PC-3 (cell line): ENCODE data around the gene HSF4. TPM values are rescaled to one million over a fixed set of nuclear protein-coding genes. Genes with fewer than 3 reads are reported as not detected.

ENCODE experiments used
- ATAC-seq: fragments of 200-7000 bp; cut with Tn5 transposase; 2 replicates; pipeline ENCODE4 v1.9.1; 2020; ENCODE audit warnings: mild to moderate bottlenecking, moderate library complexity
- BruUV-seq: library from RNA; stranded (reverse); fragments of 400-500 nt; replicated peaks from 2 replicates; lab custom pipeline; 2021; lab: Mats Ljungman, UMichigan
- CTCF ChIA-PET: fragments of 300-600 bp; sonication (Branson Sonifier 250); formaldehyde crosslinking; loops from one replicate; lab custom pipeline; 2022; ENCODE audit warnings: antibody characterized with exemption; lab: Charles Lee
- POLR2A ChIA-PET: fragments of 300-600 bp; sonication (Branson Sonifier 250); formaldehyde crosslinking; loops from one replicate; lab custom pipeline; 2022; ENCODE audit warnings: antibody characterized with exemption; ENCODE audit not compliant: unreplicated experiment; lab: Charles Lee
- DNase-seq: peaks from one replicate; pipeline ENCODE4 v3.0.0-alpha.2; 2015
- H2AFZ ChIP-seq: fragments of 300-600 bp; sonication (generic); 2 replicates; pipeline ENCODE4 v1.6.0; 2016; ENCODE audit warnings: antibody characterized with exemption, low read length
- H3F3A ChIP-seq: fragments of 300-600 bp; sonication (generic); one replicate; pipeline ENCODE4 v1.6.0; 2017; ENCODE audit warnings: antibody characterized with exemption, low read length, control low read depth, mild to moderate bottlenecking; ENCODE audit not compliant: unreplicated experiment
- H3K27ac ChIP-seq: fragments of 300-600 bp; sonication (generic); 2 replicates; pipeline ENCODE4 v1.5.1; 2016; ENCODE audit warnings: mild to moderate bottlenecking, low read length
- H3K27me3 ChIP-seq: fragments of 300-600 bp; sonication (generic); 2 replicates; pipeline ENCODE4 v1.6.1; 2016; ENCODE audit warnings: low read length, mixed read lengths
- H3K36me3 ChIP-seq: fragments of 300-600 bp; sonication (generic); 2 replicates; pipeline ENCODE4 v1.6.1; 2016; ENCODE audit warnings: low read depth, mixed run types, low read length, mixed read lengths
- H3K4me1 ChIP-seq: fragments of 300-600 bp; sonication (generic); 2 replicates; pipeline ENCODE4 v1.5.1; 2016; ENCODE audit warnings: low read length; ENCODE audit not compliant: insufficient read depth
- H3K4me2 ChIP-seq: fragments of 300-600 bp; sonication (generic); 2 replicates; pipeline ENCODE4 v1.6.0; 2016; ENCODE audit warnings: low read length
- H3K4me3 ChIP-seq: fragments of 300-600 bp; sonication (generic); 2 replicates; pipeline ENCODE4 v1.5.1; 2016; ENCODE audit warnings: mild to moderate bottlenecking, low read length, mixed read lengths
- H3K79me2 ChIP-seq: fragments of 300-600 bp; sonication (generic); 2 replicates; pipeline ENCODE4 v1.6.1; 2017; ENCODE audit warnings: low read length, mixed read lengths
- H3K9ac ChIP-seq: fragments of 300-600 bp; sonication (generic); 2 replicates; pipeline ENCODE4 v1.6.0; 2016; ENCODE audit warnings: mild to moderate bottlenecking, low read length
- H3K9me2 ChIP-seq: fragments of 300-600 bp; sonication (generic); replicated peaks from 2 replicates; pipeline ENCODE4 v1.6.1; 2016; ENCODE audit warnings: mixed run types, low read length, mixed read lengths
- H3K9me3 ChIP-seq: fragments of 300-600 bp; sonication (generic); 2 replicates; pipeline ENCODE4 v1.6.1; 2016; ENCODE audit warnings: low read length, mixed read lengths
- H4K20me1 ChIP-seq: fragments of 300-600 bp; sonication (generic); 2 replicates; pipeline ENCODE4 v1.6.1; 2016; ENCODE audit warnings: low read length, mixed read lengths
- CTCF ChIP-seq: fragments of 300-600 bp; sonication (generic); conservative IDR thresholded peaks from 2 replicates; pipeline ENCODE4 v1.5.1; 2017; ENCODE audit warnings: antibody characterized with exemption, low read depth, mild to moderate bottlenecking, low read length
- EZH2 ChIP-seq: fragments of 300-600 bp; sonication (generic); IDR thresholded peaks from one replicate; pipeline ENCODE4 v1.6.1; 2017; ENCODE audit warnings: antibody characterized with exemption, mild to moderate bottlenecking, low read length; ENCODE audit not compliant: unreplicated experiment
- EZH2phosphoT487 ChIP-seq: fragments of 300-600 bp; sonication (generic); IDR thresholded peaks from 2 replicates; pipeline ENCODE4 v1.6.1; 2018; ENCODE audit warnings: mild to moderate bottlenecking, antibody characterized with exemption, low read length, borderline replicate concordance
- intact Hi-C: fragments of 100-400 bp; cut with micrococcal nuclease; formaldehyde crosslinking; loops from 2 replicates; pipeline ENCODE4 v1.9.0; 2023
- total RNA-seq: library from RNA; depleted of rRNA; stranded (reverse); fragments of >200 nt; gene quantifications from 2 replicates; pipeline ENCODE4 v1.2.3, GENCODE V29; 2014

The HSF4 gene
- total RNA-seq, 1 experiment from 2014 or later = 20.6 TPM

GRCh38 chr16:67176662-67177061 lies 12.1 kb downstream of the HSF4 start:
- intact Hi-C loops = no loop called here
- Histone ChIP-seq H4K20me1 (no peaks in the 10 kb centered on the region), H3K9ac (no peak overlapping the region), H3K27me3 (no peaks in the 10 kb centered on the region), H3K9me2 (no peaks in the 10 kb centered on the region), H3K4me3 (no peak overlapping the region), H3K36me3 (no peaks in the 10 kb centered on the region), H3K79me2 (peaks cover 27% of the 10 kb centered on the region), H3K27ac (no peak overlapping the region), H3K9me3 (no peaks in the 10 kb centered on the region), H3K4me1 (peaks cover 40% of the 10 kb centered on the region), H3F3A (no peaks in the 10 kb centered on the region), H3K4me2 (no peak overlapping the region), H2AFZ (no peak overlapping the region)
- no TSS peak for BruUV-seq
- no peak for TF ChIP-seq CTCF
- no peak for TF ChIP-seq EZH2phosphoT487
- TF ChIP-seq EZH2 = no peak
- ChIA-PET CTCF (no interaction called here), POLR2A (no interaction called here)
- DNase-seq = no peak
- no peak for ATAC-seq

- H3F3A ChIP-seq = no peaks in the 10 kb centered on the region
- H3K4me3 ChIP-seq = peak overlapping the region; percentile 66
- CTCF ChIA-PET = interaction anchor here (0.7 kb wide), 1 partner anchor 224 kb away, joined by 12 read pairs; no protein-coding TSS in a partner anchor
- DNase-seq = peak; percentile 86
- H3K36me3 ChIP-seq = no peaks in the 10 kb centered on the region
- H3K9me2 ChIP-seq = no peaks in the 10 kb centered on the region
- H3K27me3 ChIP-seq = no peaks in the 10 kb centered on the region
- H2AFZ ChIP-seq = peak overlapping the region; percentile 59; the same call in 1 of the 2 replicates
- no peaks in the 10 kb centered on the region for H3K9me3 ChIP-seq
- intact Hi-C loops = no loop called here
- peaks cover 50% of the 10 kb centered on the region for H3K4me1 ChIP-seq
- no TSS peak for BruUV-seq
- peaks cover 37% of the 10 kb centered on the region for H3K79me2 ChIP-seq
- H3K27ac ChIP-seq = 0 out of 2 replicates have a peak overlapping the region, but pooled peaks have one; percentile 39
- H3K4me2 ChIP-seq = peak overlapping the region; percentile 87
- peak; percentile 42 for ATAC-seq
- H3K9ac ChIP-seq = peak overlapping the region; percentile 27; the same call in 1 of the 2 replicates
- no peaks in the 10 kb centered on the region for H4K20me1 ChIP-seq
- no peak for TF ChIP-seq CTCF
- peak; percentile 69; the same call in 1 of the 2 replicates for TF ChIP-seq EZH2phosphoT487
- POLR2A ChIA-PET = no interaction called here
Measured at GRCh38 chr16:67177743-67178699, 13.5 kb downstream of the HSF4 start.
